ENCODE measurements around the gene OR5H6. TPM values are rescaled to one million over a fixed set of nuclear protein-coding genes. Genes with fewer than 3 reads are reported as not detected.
"Not testable (repeated sequence)": the region's sequence is repeated elsewhere in the genome, so short reads cannot be mapped to it uniquely, and the experiment has no call there.

Gene OR5H6
- total and polyA plus RNA-seq, 2 experiments from 2014 or later, result not detected

DNA sequence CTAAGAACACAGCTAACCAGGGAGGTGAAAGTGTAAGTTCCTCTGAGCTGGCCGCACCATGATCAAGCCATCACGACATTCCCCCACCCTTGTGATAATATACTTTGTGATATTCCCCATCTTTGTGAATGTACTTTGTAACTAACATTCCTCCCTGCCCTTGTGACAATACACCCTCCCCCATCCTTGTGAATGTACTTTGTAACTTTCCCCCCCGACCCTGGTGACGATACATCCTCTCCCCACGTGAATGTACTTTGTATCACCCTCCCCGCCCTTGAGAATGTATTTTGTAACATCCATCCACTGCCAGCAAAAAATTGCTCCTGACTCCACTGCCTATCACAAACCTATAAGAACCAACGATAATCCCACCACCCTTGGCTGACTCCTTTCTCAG, 20.2 kb upstream of the OR5H6 start:
- Histone ChIP-seq H2AFZ (no peak overlapping the region), H3K4me3 (no peak overlapping the region), H3K27me3 (no peaks in the 10 kb centered on the region), H3K27ac (no peak overlapping the region), H3K79me2 (no peaks in the 10 kb centered on the region), H3K4me2 (no peak overlapping the region), H3K36me3 (replicated peaks; ENCODE audit: insufficient read depth, low read depth) (no peaks in the 10 kb centered on the region), H3K4me1 (ENCODE audit: insufficient read depth) (no peaks in the 10 kb centered on the region), H3K9me2 (replicated peaks; ENCODE audit: insufficient read depth) (no peaks in the 10 kb centered on the region), H4K20me1 (ENCODE audit: insufficient read depth, poor library complexity, severe bottlenecking) (no peaks in the 10 kb centered on the region), H3K9me3 (ENCODE audit: low read depth) (no peaks in the 10 kb centered on the region)
- DNase-seq (ENCODE audit: low spot score), result no peak
- no peak for TF ChIP-seq EZH2 (IDR thresholded peaks at IDR 0.05; ENCODE audit: borderline replicate concordance)
- TF ChIP-seq, protein P1, sequence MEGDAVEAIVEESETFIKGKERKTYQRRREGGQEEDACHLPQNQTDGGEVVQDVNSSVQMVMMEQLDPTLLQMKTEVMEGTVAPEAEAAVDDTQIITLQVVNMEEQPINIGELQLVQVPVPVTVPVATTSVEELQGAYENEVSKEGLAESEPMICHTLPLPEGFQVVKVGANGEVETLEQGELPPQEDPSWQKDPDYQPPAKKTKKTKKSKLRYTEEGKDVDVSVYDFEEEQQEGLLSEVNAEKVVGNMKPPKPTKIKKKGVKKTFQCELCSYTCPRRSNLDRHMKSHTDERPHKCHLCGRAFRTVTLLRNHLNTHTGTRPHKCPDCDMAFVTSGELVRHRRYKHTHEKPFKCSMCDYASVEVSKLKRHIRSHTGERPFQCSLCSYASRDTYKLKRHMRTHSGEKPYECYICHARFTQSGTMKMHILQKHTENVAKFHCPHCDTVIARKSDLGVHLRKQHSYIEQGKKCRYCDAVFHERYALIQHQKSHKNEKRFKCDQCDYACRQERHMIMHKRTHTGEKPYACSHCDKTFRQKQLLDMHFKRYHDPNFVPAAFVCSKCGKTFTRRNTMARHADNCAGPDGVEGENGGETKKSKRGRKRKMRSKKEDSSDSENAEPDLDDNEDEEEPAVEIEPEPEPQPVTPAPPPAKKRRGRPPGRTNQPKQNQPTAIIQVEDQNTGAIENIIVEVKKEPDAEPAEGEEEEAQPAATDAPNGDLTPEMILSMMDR (IDR thresholded peaks at IDR 0.05; ENCODE audit: poor library complexity), result no peak
- no peak for TF ChIP-seq EZH2phosphoT487 (IDR thresholded peaks at IDR 0.05; ENCODE audit: low read depth, severe bottlenecking, unreplicated experiment)
- WGBS (ENCODE audit: low lambda C conversion rate, missing lambda C conversion rate), result 87% methylated on average over 7 of the region's 7 CpGs

DNA sequence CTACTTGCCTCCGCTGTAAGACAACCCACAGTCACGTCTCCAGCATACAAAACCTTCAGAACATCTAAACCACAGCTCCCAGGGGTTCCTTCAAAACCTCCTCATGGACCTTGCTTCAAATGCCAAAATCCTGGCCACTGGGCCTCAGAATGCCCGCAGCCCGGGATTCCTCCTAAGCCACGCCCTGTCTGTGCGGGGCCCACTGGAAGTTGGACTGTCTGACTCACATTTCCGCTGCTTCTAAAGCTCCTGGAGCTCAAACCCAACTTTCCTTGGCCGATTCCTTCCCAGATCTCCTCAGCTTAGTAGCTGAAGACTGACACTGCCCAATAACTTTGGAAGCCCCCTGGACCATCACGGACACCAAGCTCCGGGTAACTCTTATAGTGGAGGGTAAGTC, 17.9 kb upstream of the OR5H6 start:
- Histone ChIP-seq H3K4me1 (ENCODE audit: insufficient read depth) (no peaks in the 10 kb centered on the region), H3K4me2 (no peak overlapping the region)

DNA sequence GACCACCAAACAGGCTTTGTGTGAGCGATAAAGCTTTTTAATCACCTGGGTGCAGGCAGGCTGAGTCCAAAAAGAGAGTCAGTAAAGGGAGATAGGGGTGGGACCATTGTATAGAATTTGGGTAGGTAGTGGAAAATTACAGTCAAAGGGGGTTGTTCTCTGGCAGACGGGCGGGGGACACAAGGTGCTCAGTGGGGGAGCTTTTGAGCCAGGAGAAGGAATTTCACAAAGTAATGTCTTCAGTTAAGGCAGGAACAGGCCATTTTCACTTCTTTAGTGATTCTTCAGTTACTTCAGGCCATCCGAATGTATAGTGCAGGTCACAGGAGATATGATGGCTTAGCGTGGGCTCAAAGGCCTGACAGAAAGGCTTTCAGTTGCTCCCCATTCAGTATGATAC, 8.0 kb upstream of the OR5H6 start:
- H3K4me3 ChIP-seq; DNase-seq (ENCODE audit: low spot score): not testable (repeated sequence)

More for the DNA sequence above, 17.9 kb upstream of the OR5H6 start:
- Histone ChIP-seq H3K27me3 (no peaks in the 10 kb centered on the region), H3K9me3 (ENCODE audit: low read depth) (no peaks in the 10 kb centered on the region), H3K27ac (no peak overlapping the region), H3K4me3 (no peak overlapping the region), H3K79me2 (no peaks in the 10 kb centered on the region), H3K36me3 (replicated peaks; ENCODE audit: insufficient read depth, low read depth) (no peaks in the 10 kb centered on the region), H4K20me1 (ENCODE audit: insufficient read depth, poor library complexity, severe bottlenecking) (no peaks in the 10 kb centered on the region), H3K9me2 (replicated peaks; ENCODE audit: insufficient read depth) (no peaks in the 10 kb centered on the region), H2AFZ (no peak overlapping the region)
- TF ChIP-seq EZH2phosphoT487 (IDR thresholded peaks at IDR 0.05; ENCODE audit: low read depth, severe bottlenecking, unreplicated experiment) (no peak), EZH2 (IDR thresholded peaks at IDR 0.05; ENCODE audit: borderline replicate concordance) (no peak)
- TF ChIP-seq, protein P1 (IDR thresholded peaks at IDR 0.05; ENCODE audit: poor library complexity), result no peak
- no peak for DNase-seq (ENCODE audit: low spot score)
- 92% methylated on average over 10 of the region's 10 CpGs for WGBS (ENCODE audit: low lambda C conversion rate, missing lambda C conversion rate)

DNA sequence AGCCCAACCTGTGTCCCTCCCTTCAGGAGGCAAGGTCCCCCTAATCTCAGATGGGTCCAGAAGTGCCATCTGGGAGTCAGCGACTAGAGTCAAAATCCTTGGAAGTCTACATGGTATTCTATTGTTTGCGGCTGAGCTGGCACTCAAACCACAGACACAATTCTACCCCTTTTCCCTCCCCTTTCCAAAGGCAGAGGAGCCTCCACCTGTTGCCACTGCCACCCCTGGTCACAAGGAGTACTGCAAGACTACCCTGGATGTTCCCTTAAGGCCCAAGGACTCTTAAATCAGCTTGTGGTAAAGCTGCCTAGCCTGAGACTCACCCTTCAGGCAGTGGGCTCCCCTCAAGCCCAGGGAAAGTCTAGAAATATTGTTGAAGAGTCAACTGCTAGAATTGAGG, 4.3 kb upstream of the OR5H6 start:
- Histone ChIP-seq H3K4me3 (no peak overlapping the region), H3K4me2 (no peak overlapping the region), H3K36me3 (replicated peaks; ENCODE audit: insufficient read depth, low read depth) (no peaks in the 10 kb centered on the region), H3K9me3 (ENCODE audit: low read depth) (no peaks in the 10 kb centered on the region), H4K20me1 (ENCODE audit: insufficient read depth, poor library complexity, severe bottlenecking) (no peaks in the 10 kb centered on the region), H2AFZ (no peak overlapping the region), H3K9me2 (replicated peaks; ENCODE audit: insufficient read depth) (no peaks in the 10 kb centered on the region), H3K27me3 (no peaks in the 10 kb centered on the region), H3K27ac (no peak overlapping the region), H3K79me2 (no peaks in the 10 kb centered on the region), H3K4me1 (ENCODE audit: insufficient read depth) (no peaks in the 10 kb centered on the region)
- no peak for DNase-seq (ENCODE audit: low spot score)
- TF ChIP-seq EZH2phosphoT487 (IDR thresholded peaks at IDR 0.05; ENCODE audit: low read depth, severe bottlenecking, unreplicated experiment), result no peak
- TF ChIP-seq EZH2 (IDR thresholded peaks at IDR 0.05; ENCODE audit: borderline replicate concordance), result no peak
- TF ChIP-seq, protein P1 (IDR thresholded peaks at IDR 0.05; ENCODE audit: poor library complexity), result no peak
- 100% methylated on average over 2 of the region's 2 CpGs for WGBS (ENCODE audit: low lambda C conversion rate, missing lambda C conversion rate)

More for the DNA sequence above, 8.0 kb upstream of the OR5H6 start:
- H3K27ac ChIP-seq; H3K4me2 ChIP-seq; H3K9me2 ChIP-seq (replicated peaks; ENCODE audit: insufficient read depth); H3K36me3 ChIP-seq (replicated peaks; ENCODE audit: insufficient read depth, low read depth); H3K79me2 ChIP-seq; H2AFZ ChIP-seq; H3K9me3 ChIP-seq (ENCODE audit: low read depth); H3K27me3 ChIP-seq; H3K4me1 ChIP-seq (ENCODE audit: insufficient read depth); H4K20me1 ChIP-seq (ENCODE audit: insufficient read depth, poor library complexity, severe bottlenecking): not testable (repeated sequence)
- 84% methylated on average over 5 of the region's 5 CpGs for WGBS (ENCODE audit: low lambda C conversion rate, missing lambda C conversion rate)

Data from hepatocyte (in vitro differentiated cells).